ENCODE results near the gene PSMA5. TPM values are rescaled to one million over a fixed set of nuclear protein-coding genes. Genes with fewer than 3 reads are reported as not detected.
A peak's percentile ranks its signal among the peaks of the same experiment; 100 is the strongest.

The PSMA5 gene
- total and polyA plus RNA-seq, 8 donors = 16.1 to 36.2 (median 25.8) TPM

DNA sequence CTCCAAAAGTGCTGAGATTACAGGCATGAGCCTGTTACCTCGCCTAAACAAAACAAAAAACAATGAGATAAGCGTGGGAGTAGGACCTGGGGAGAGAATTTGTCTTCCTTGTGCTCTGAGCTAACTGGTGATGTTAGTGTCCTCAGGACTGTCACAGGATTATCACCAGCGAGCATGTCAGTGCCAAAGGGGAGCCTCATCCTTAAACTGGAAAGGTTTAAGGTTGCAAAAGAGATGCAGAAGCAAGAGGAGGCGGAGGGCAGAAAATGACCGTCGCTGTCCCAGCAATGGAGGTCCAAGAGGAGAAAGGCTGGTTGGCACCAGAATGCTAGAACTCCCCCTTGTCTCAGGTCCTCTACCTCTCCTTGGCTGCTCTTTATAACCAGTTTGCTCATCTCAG is 44.0 kb upstream of the PSMA5 start:
- TF ChIP-seq CTCF (IDR thresholded peaks at IDR 0.05) = no peak
- Histone ChIP-seq H3K4me1 (peaks cover 0 to 5% (median 0%) of the 10 kb centered on the region in 3 donors), H3K36me3 (no peaks in the 10 kb centered on the region), H3K27me3 (no peaks in the 10 kb centered on the region), H3K9me3 (no peaks in the 10 kb centered on the region), H3K4me3 (no peak overlapping the region), H3K27ac (no peak overlapping the region)
- WGBS, 2 donors = 69 to 77% methylated on average over 6 of the region's 6 CpGs
- intact Hi-C loops (cut with DNase I) = no loop called here
- DNase-seq = no peak
- FAIRE-seq = no peak
- no peak for ATAC-seq

DNA sequence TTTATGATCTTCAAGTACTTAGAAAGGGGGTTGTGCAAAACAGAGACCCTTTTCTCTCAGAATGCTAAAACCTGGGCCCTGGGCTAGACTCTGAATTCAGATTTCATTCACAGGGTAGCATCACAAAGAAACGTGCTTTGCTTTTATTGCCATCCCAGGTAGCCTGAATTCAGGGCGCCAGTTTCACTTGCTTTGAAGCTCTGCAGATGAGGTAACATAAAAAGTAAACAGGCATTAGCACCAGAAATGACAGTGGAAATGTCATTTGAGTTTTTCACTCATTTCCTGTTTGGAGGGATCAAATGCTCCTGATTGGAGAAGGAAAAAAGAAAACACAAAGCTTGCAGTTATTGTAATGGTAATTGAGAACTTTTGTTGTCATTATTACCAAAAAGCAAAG is 42.7 kb upstream of the PSMA5 start:
- DNase-seq (no peak), ATAC-seq (no peak), FAIRE-seq (no peak)
- no peaks in the 10 kb centered on the region for H3K36me3 ChIP-seq
- H3K4me1 ChIP-seq = peaks cover 0 to 5% (median 0%) of the 10 kb centered on the region in 3 donors
- 53 to 56% methylated on average over 2 of the region's 2 CpGs for WGBS, 2 donors
- intact Hi-C loops (cut with DNase I) = no loop called here
- no peak for TF ChIP-seq CTCF (IDR thresholded peaks at IDR 0.05)
- H3K9me3 ChIP-seq = no peaks in the 10 kb centered on the region
- no peak overlapping the region for H3K4me3 ChIP-seq
- no peak overlapping the region for H3K27ac ChIP-seq
- H3K27me3 ChIP-seq = no peaks in the 10 kb centered on the region

DNA sequence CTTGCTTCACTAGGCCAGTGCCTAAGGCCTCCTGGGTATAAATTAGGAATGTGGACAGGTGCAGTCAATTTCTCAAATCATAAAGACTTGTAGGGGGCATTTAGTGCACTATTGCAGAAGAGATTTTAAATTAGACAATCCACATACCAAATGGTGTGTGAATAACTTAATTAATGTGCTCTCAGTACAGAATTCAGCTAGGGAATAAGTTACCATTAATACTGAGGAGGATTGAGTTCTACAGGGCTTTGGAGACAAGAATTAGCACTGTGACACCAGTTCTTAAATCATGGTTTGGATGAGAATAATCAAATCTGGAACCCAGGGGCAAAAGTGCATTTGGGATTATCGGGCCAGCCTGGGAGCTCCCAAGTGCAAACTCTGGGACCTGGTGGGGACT is 41.8 kb upstream of the PSMA5 start:
- intact Hi-C loops (cut with DNase I) = no loop called here
- no peak overlapping the region for H3K4me3 ChIP-seq
- H3K4me1 ChIP-seq = peaks cover 0 to 5% (median 0%) of the 10 kb centered on the region in 3 donors
- DNase-seq = no peak
- no peak for ATAC-seq
- TF ChIP-seq CTCF (IDR thresholded peaks at IDR 0.05) = no peak
- no peaks in the 10 kb centered on the region for H3K27me3 ChIP-seq
- no peaks in the 10 kb centered on the region for H3K9me3 ChIP-seq
- no peaks in the 10 kb centered on the region for H3K36me3 ChIP-seq
- no peak for FAIRE-seq
- 98 to 100% methylated on average over 1 of the region's 1 CpG for WGBS, 2 donors
- H3K27ac ChIP-seq = no peak overlapping the region

GRCh38 chr1:109467301-109467777 is 41.1 kb upstream of the PSMA5 start:
- Histone ChIP-seq H3K4me1 (peaks cover 0 to 5% (median 0%) of the 10 kb centered on the region in 3 donors), H3K36me3 (no peaks in the 10 kb centered on the region), H3K4me3 (peak overlapping the region; percentile 65 to 81 (median 72)), H3K27ac (no peak overlapping the region), H3K9me3 (no peaks in the 10 kb centered on the region), H3K27me3 (no peaks in the 10 kb centered on the region)
- no peak for TF ChIP-seq CTCF (IDR thresholded peaks at IDR 0.05)
- WGBS, 2 donors = 15 to 17% methylated on average over 23 of the region's 23 CpGs
- ATAC-seq (peak in 3 of 4 donors; percentile 28 to 46 (median 34)), DNase-seq (no peak), FAIRE-seq (no peak)
- intact Hi-C loops (cut with DNase I) = no loop called here

GRCh38 chr1:109466452-109467300 is 40.4 kb upstream of the PSMA5 start, which contains the start of gene SYPL2:
Gene SYPL2 (plus strand): TSS chr1:109466546. CDS start chr1:109466844, 298 bp downstream.
- no peaks in the 10 kb centered on the region for H3K27me3 ChIP-seq
- ATAC-seq = peak; percentile 86 to 93 (median 91)
- peak within 1 kb of the TSS; percentile 11 to 63 (median 30) for H3K27ac ChIP-seq
- H3K4me1 ChIP-seq = peaks cover 0 to 5% (median 0%) of the 10 kb centered on the region in 3 donors
- no peaks in the 10 kb centered on the region for H3K9me3 ChIP-seq
- intact Hi-C loops (cut with DNase I) = no loop called here
- H3K4me3 ChIP-seq = peak within 1 kb of the TSS; percentile 65 to 81 (median 72)
- DNase-seq = peak; percentile 65 to 89 (median 78)
- no peak for FAIRE-seq
- WGBS, 2 donors = 1% methylated on average over 52 to 88 of the region's 88 CpGs
- TF ChIP-seq CTCF (IDR thresholded peaks at IDR 0.05) = no peak
- no peaks in the 10 kb centered on the region for H3K36me3 ChIP-seq
